Choroid plexus epithelial cell (primary cell): ENCODE measurements around the gene ARHGEF4.

Experiments used
- DNase-seq: peaks from one replicate; pipeline ENCODE4 v3.0.0-alpha.2; 2010; ENCODE audit warnings: low read depth
- H3K4me3 ChIP-seq: 2 replicates; pipeline ENCODE4 v1.5.1; 2011; ENCODE audit warnings: low read depth, mild to moderate bottlenecking, control low read depth, low read length, moderate library complexity
- CTCF ChIP-seq: conservative IDR thresholded peaks from 2 replicates; pipeline ENCODE4 v1.5.1; 2011; ENCODE audit warnings: low read depth, mild to moderate bottlenecking, control low read depth, inconsistent platforms, low read length, moderate library complexity

Gene ARHGEF4

DNA sequence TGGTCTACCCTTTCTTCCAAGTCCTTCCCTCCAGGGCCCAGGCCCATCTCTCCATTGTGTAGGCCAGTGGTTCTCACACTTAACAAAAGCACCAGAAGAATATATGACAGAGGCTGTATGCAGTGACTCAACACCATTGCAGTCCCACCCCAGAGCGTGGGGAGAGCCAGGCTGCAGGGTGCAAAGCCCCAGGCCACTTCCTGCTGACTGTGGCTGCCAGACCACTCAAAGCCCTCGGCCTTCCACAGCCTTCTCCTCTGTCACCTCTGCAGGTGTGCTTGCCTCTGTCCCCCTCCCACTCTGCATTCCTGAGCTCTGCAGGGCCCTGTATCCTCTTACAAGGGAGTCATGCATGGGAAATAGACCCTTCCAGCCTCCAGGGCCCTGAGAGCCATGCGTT is 40.4 kb upstream of the ARHGEF4 start:
- no peak for TF ChIP-seq CTCF
- no peak for DNase-seq
- no peak overlapping the region for H3K4me3 ChIP-seq

- peak; percentile 88 for DNase-seq
- peak overlapping the region; percentile 77 for H3K4me3 ChIP-seq
- TF ChIP-seq CTCF: peak; percentile 81
Observed at GRCh38 chr2:130797493-130798435, 39.0 kb upstream of the ARHGEF4 start.

DNA sequence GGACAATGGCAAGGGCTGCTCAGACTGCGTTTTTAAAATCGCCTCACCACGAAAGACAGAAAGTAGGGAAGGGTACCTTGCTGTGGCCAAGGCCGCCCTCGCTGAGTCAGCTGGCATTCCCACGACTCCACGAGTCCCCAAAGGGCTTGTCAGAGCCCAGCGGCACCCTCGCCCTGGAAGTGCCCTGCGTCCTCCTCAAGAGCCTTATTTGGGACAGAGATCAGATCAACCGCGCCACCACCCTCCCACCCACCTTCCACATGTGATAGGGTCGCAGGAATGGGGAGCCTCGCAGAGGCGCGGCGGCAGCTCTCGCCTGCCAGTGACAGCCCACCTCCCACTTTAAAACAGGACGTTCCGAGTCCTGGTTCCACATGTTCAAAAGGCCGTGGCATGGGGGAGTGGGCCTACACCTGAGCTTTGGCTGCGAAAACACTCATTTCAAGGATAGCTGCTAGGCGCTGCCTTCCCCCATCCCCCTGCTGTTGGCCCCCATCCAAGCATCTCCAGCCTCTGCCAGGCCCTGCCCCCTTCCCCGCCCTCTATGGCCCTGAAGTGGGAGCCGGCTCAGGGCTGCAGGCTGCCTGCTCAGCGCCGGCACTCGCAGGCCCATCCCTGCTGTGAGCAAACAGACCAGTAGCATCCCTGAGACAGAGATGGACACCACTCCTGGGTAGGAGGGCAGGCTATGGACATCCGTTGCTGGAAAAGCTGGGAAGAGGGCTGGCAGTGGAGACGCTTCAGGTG is 38.1 kb upstream of the ARHGEF4 start:
- DNase-seq: peak; percentile 52
- TF ChIP-seq CTCF: no peak
- H3K4me3 ChIP-seq: peak overlapping the region; percentile 77

DNA sequence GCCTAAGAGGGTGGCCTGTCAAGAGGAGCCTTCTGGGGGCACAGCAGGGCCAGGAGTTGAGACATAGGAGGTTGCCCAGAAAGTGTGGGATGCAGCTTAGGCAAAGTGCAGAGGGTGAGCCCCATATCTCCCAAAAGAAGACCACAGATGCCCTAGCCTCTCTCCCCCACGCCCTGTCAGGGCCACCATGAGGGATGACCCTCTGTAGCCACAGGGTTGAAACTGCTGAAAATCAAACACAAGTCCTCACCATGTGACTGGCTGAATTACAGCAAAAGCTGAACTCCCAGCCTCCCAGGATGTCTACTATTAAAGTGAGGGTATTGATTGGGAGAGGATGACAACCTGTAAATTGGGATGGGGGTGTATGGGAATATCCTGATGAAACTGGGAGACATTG is 37.4 kb upstream of the ARHGEF4 start:
- DNase-seq: no peak
- no peak overlapping the region for H3K4me3 ChIP-seq
- no peak for TF ChIP-seq CTCF

- H3K4me3 ChIP-seq: no peak overlapping the region
- DNase-seq: no peak
- TF ChIP-seq CTCF: no peak
Observed at GRCh38 chr2:130805613-130806012, 31.1 kb upstream of the ARHGEF4 start.

DNA sequence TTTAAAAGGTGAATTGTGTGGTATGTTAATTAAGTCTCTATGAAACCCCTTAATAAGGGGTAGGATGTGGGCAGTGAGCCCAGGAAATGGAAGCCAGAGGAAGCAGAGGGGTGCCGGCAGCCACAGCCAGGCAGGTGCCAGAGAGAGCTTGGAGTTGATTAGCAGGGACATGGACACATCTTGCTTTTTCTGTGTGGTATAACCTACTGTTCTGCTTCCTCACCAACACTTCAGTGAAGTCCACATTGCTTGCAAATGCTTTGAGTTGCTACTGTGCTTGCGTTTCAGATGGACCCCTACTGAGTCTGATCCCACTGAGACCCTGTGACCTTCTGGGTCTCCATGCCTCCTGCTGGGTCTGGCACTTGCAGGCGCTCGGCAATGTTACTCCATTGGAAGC is 30.3 kb upstream of the ARHGEF4 start:
- DNase-seq: peak; percentile 27
- H3K4me3 ChIP-seq: no peak overlapping the region
- no peak for TF ChIP-seq CTCF
